ENCODE measurements around the gene PTPN14. TPM values are rescaled to one million over a fixed set of nuclear protein-coding genes. Genes with fewer than 3 reads are reported as not detected.

Gene PTPN14
- total RNA-seq, 1 experiment from 2014 or later = 37.5 TPM

GRCh38 chr1:214476229-214476985 is 75.0 kb downstream of the PTPN14 start (continued):
- TF ChIP-seq ATF3 (IDR thresholded peaks at IDR 0.05) = no peak
- no peak for TF ChIP-seq REST (IDR thresholded peaks at IDR 0.05; ENCODE audit: low read depth)
- TF ChIP-seq ZFX (IDR thresholded peaks at IDR 0.05) = no peak
- no peak for TF ChIP-seq TCF7L2 (IDR thresholded peaks at IDR 0.05; ENCODE audit: borderline replicate concordance, extremely low read depth, insufficient read depth, insufficient read length)
- TF ChIP-seq RAD21 (IDR thresholded peaks at IDR 0.05; ENCODE audit: low read depth) = peak; percentile 13; the same call in 1 of the 2 replicates
- no peak for TF ChIP-seq CTCF (IDR thresholded peaks at IDR 0.05 in 2 of 3, conservative IDR thresholded peaks at IDR 0.05 in 1 of 3; ENCODE audit: borderline replicate concordance in 1 of 3, insufficient read depth in 1 of 3, low read depth in 2 of 3, low read length in 2 of 3)
- no peak for TF ChIP-seq EGR1 (IDR thresholded peaks at IDR 0.05; ENCODE audit: low read depth)
